SK-N-MC (cell line): ENCODE measurements around the gene LRRC9.

Experiments
- EZH2 ChIP-seq: fragments of 200-600 bp; sonication (generic); IDR thresholded peaks from one replicate; pipeline ENCODE4 v1.6.1; 2017; ENCODE audit warnings: antibody characterized with exemption
- FOXP2 ChIP-seq: optimal IDR thresholded peaks from 2 replicates; pipeline ENCODE3; 2011; ENCODE audit warnings: mild to moderate bottlenecking, moderate library complexity; ENCODE audit not compliant: insufficient read depth; ENCODE audit errors: extremely low read length, control extremely low read depth
- POLR2AphosphoS5 ChIP-seq: IDR thresholded peaks from 2 replicates; pipeline ENCODE4 v1.6.1; 2012; ENCODE audit warnings: mild to moderate bottlenecking, low read depth, low read length, borderline replicate concordance

- TF ChIP-seq POLR2AphosphoS5, result no peak
- no peak for TF ChIP-seq FOXP2
- TF ChIP-seq EZH2, result no peak
These were observed 24.2 kb upstream of the LRRC9 start for GRCh38 chr14:59895721-59896120.
